ENCODE results near the gene IL19.
A peak's percentile ranks its signal among the peaks of the same experiment; 100 is the strongest.

Gene IL19

GRCh38 chr1:206800891-206801290, 30.3 kb downstream of the IL19 start:
- no peak for DNase-seq (ENCODE audit: low read depth)

- no peak for DNase-seq (ENCODE audit: low read depth)
These were observed 30.9 kb downstream of the IL19 start for GRCh38 chr1:206801467-206801866.

GRCh38 chr1:206802401-206802800, 31.8 kb downstream of the IL19 start:
- DNase-seq (ENCODE audit: low read depth), result no peak

- peak; percentile 50 for DNase-seq (ENCODE audit: low read depth)
These were observed 32.7 kb downstream of the IL19 start for GRCh38 chr1:206803221-206803730.

- DNase-seq (ENCODE audit: low read depth), result no peak
These were observed 33.7 kb downstream of the IL19 start for GRCh38 chr1:206804156-206804737.

- no peak for DNase-seq (ENCODE audit: low read depth)
These were observed 34.8 kb downstream of the IL19 start for GRCh38 chr1:206805357-206805756.

- DNase-seq (ENCODE audit: low read depth), result no peak
These were observed 38.0 kb downstream of the IL19 start for GRCh38 chr1:206808615-206809014.

- no peak for DNase-seq (ENCODE audit: low read depth)
These were observed 39.0 kb downstream of the IL19 start for GRCh38 chr1:206809504-206810084.

- no peak for DNase-seq (ENCODE audit: low read depth)
These were observed 41.9 kb downstream of the IL19 start for GRCh38 chr1:206812471-206812870.

- no peak for DNase-seq (ENCODE audit: low read depth)
These were observed 44.3 kb downstream of the IL19 start for GRCh38 chr1:206814716-206815341.

GRCh38 chr1:206816390-206817287, 46.1 kb downstream of the IL19 start:
- no peak for DNase-seq (ENCODE audit: low read depth)

GRCh38 chr1:206821493-206821892, 50.9 kb downstream of the IL19 start:
- no peak for DNase-seq (ENCODE audit: low read depth)

GRCh38 chr1:206823727-206824126, 53.2 kb downstream of the IL19 start:
- DNase-seq (ENCODE audit: low read depth), result no peak

GRCh38 chr1:206824331-206824730, 53.8 kb downstream of the IL19 start:
- DNase-seq (ENCODE audit: low read depth), result no peak

- no peak for DNase-seq (ENCODE audit: low read depth)
These were observed 55.8 kb downstream of the IL19 start for GRCh38 chr1:206826394-206826793.

- no peak for DNase-seq (ENCODE audit: low read depth)
These were observed 57.5 kb downstream of the IL19 start for GRCh38 chr1:206828061-206828460.

GRCh38 chr1:206828765-206829164, 58.2 kb downstream of the IL19 start:
- no peak for DNase-seq (ENCODE audit: low read depth)

- DNase-seq (ENCODE audit: low read depth), result no peak
These were observed 58.7 kb downstream of the IL19 start for GRCh38 chr1:206829282-206829681.

GRCh38 chr1:206829875-206830274, 59.3 kb downstream of the IL19 start:
- DNase-seq (ENCODE audit: low read depth), result no peak

GRCh38 chr1:206831650-206832049, 61.1 kb downstream of the IL19 start:
- no peak for DNase-seq (ENCODE audit: low read depth)

GRCh38 chr1:206832352-206832880, 61.8 kb downstream of the IL19 start:
- no peak for DNase-seq (ENCODE audit: low read depth)

- no peak for DNase-seq (ENCODE audit: low read depth)
These were observed 62.6 kb downstream of the IL19 start for GRCh38 chr1:206833106-206833680.
